ENCODE data around the gene SPTLC1. TPM values are rescaled to one million over a fixed set of nuclear protein-coding genes. Genes with fewer than 3 reads are reported as not detected.

The SPTLC1 gene
- total and polyA plus RNA-seq, 2 of the 8 experiments (the other 6 are each of a cell fraction or from before 2014, with no cell fraction given): 34.2 to 62.1 TPM

GRCh38 chr9:92033307-92033706 lies 81.9 kb downstream of the SPTLC1 start (continued):
- TF ChIP-seq RNF2 (IDR thresholded peaks at IDR 0.05; ENCODE audit: borderline replicate concordance, low read depth, low read length, missing control alignments, poor library complexity, severe bottlenecking) (no peak), KDM1A (IDR thresholded peaks at IDR 0.05; ENCODE audit: borderline replicate concordance, low read length) (no peak), BCL11A (IDR thresholded peaks at IDR 0.05; ENCODE audit: low read depth in 2 of 2, low read length in 2 of 2) (no peak), CHD1 (IDR thresholded peaks at IDR 0.05; ENCODE audit: low read depth, low read length) (no peak)
